ENCODE measurements around the gene PARD6B. TPM values are rescaled to one million over a fixed set of nuclear protein-coding genes. Genes with fewer than 3 reads are reported as not detected.
A peak's percentile ranks its signal among the peaks of the same experiment; 100 is the strongest.

PARD6B gene
- total RNA-seq, 1 donor from 2014 or later = 45.7 TPM

DNA sequence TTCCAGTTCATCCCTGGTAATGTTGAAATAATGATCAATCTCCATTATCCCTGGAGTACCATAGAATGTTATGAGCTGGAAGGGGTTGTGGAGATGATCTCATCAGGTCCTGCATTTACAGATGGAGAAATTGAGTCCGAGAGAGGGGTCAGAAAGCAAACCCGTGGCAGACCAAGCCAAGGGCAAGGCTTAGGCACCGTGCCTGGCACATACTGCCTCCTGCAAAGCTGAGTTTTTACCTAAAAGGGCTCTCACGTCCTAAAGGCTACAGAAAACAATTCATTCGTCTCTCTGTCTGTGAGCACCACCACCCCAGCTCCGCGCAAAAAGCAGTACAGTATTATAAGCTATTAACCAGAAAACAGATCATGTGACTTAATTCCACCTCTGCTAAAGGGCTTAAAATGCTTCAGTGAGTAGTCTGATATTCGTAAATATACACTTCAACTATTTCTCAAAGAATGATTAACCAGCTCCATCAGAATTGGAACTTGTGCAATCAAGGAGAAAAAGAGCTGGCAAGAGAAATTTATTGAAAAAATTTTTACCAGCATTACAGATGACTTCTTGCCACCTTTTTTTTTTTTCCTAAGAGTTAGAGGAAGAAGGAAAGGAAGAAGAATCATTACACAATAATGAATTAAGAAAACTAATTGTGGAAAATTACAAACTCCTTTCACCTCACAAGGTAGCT is 3.4 kb upstream of the PARD6B start:
- Mint-ChIP-seq H3K36me3 (no peaks in the 10 kb centered on the region), H3K27ac (no peak overlapping the region), H3K9me3 (no peaks in the 10 kb centered on the region), H3K4me1 (peaks cover 35% of the 10 kb centered on the region), H3K4me3 (no peak overlapping the region), H3K27me3 (ENCODE audit: insufficient read depth, low read depth) (peaks cover 2% of the 10 kb centered on the region)
- H3K9ac ChIP-seq = no peak overlapping the region
- H3F3A ChIP-seq (ENCODE audit: low read depth) = peaks cover 54% of the 10 kb centered on the region
- peaks cover 15% of the 10 kb centered on the region for H3K79me2 ChIP-seq (ENCODE audit: low read depth)
- no peak overlapping the region for H3K27ac ChIP-seq
- H2AFZ ChIP-seq (replicated peaks) = no peak overlapping the region
- DNase-seq (ENCODE audit: low spot score) = no peak
- H3K27me3 ChIP-seq = no peaks in the 10 kb centered on the region
- TF ChIP-seq EZH2phosphoT487 (IDR thresholded peaks at IDR 0.05) (no peak), CTCF (IDR thresholded peaks at IDR 0.05) (no peak), EZH2 (IDR thresholded peaks at IDR 0.05) (no peak)
- no peaks in the 10 kb centered on the region for H3K9me3 ChIP-seq (ENCODE audit: low read depth)
- H3K4me2 ChIP-seq = no peak overlapping the region
- peaks cover 13% of the 10 kb centered on the region for H4K20me1 ChIP-seq (ENCODE audit: low read depth)
- no peaks in the 10 kb centered on the region for H3K36me3 ChIP-seq
- H3K4me3 ChIP-seq = no peak overlapping the region
- H3K4me1 ChIP-seq = peaks cover 29% of the 10 kb centered on the region

DNA sequence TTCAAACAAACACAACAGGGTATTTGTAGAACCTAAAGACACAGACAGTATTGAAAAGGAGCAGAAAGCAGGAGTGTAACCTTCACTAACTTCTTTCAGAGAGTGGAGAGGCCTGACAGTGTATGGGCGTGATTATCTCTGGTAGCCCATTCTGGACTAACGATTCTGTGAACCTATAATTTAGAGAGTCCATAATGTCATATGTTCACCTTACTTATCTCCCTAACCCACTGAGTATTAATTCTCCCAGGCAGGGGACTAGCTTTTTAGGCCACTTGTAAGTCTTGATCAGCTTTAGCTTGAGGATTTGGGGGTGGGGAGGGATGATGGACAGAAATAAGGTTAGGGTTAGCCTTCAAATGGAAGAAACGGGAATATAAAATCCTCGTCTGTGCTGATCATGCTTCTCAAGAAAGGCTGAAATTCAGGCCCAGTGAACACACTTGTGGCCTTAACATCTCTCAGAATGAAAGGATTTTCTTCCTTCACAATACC is 2.8 kb upstream of the PARD6B start:
- H3K9me3 Mint-ChIP-seq = no peaks in the 10 kb centered on the region
- H3K4me1 ChIP-seq = peaks cover 33% of the 10 kb centered on the region
- no peaks in the 10 kb centered on the region for H3K27me3 ChIP-seq
- H3K79me2 ChIP-seq (ENCODE audit: low read depth) = peaks cover 21% of the 10 kb centered on the region
- H3K36me3 ChIP-seq = no peaks in the 10 kb centered on the region
- no peaks in the 10 kb centered on the region for H3K36me3 Mint-ChIP-seq
- H3K4me3 ChIP-seq = no peak overlapping the region
- H3K27me3 Mint-ChIP-seq (ENCODE audit: insufficient read depth, low read depth) = no peaks in the 10 kb centered on the region
- peaks cover 19% of the 10 kb centered on the region for H4K20me1 ChIP-seq (ENCODE audit: low read depth)
- peaks cover 36% of the 10 kb centered on the region for H3K4me1 Mint-ChIP-seq
- H3K4me2 ChIP-seq = no peak overlapping the region
- no peaks in the 10 kb centered on the region for H3K9me3 ChIP-seq (ENCODE audit: low read depth)
- peaks cover 55% of the 10 kb centered on the region for H3F3A ChIP-seq (ENCODE audit: low read depth)
- H3K9ac ChIP-seq = no peak overlapping the region
- H2AFZ ChIP-seq (replicated peaks) = no peak overlapping the region
- H3K27ac ChIP-seq = no peak overlapping the region
- DNase-seq (ENCODE audit: low spot score) = no peak
- H3K4me3 Mint-ChIP-seq = no peak overlapping the region
- H3K27ac Mint-ChIP-seq = peak overlapping the region; percentile 57
- TF ChIP-seq EZH2phosphoT487 (IDR thresholded peaks at IDR 0.05) = no peak
- TF ChIP-seq CTCF (IDR thresholded peaks at IDR 0.05) = no peak
- TF ChIP-seq EZH2 (IDR thresholded peaks at IDR 0.05) = no peak

- no peak for DNase-seq (ENCODE audit: low spot score)
- Histone ChIP-seq H3K4me3 (no peak overlapping the region), H3K36me3 (no peaks in the 10 kb centered on the region), H3K4me1 (peaks cover 39% of the 10 kb centered on the region), H3F3A (ENCODE audit: low read depth) (peaks cover 52% of the 10 kb centered on the region), H3K9ac (no peak overlapping the region), H3K79me2 (ENCODE audit: low read depth) (peaks cover 28% of the 10 kb centered on the region), H2AFZ (replicated peaks) (no peak overlapping the region), H3K27me3 (no peaks in the 10 kb centered on the region), H3K27ac (no peak overlapping the region), H3K9me3 (ENCODE audit: low read depth) (no peaks in the 10 kb centered on the region), H3K4me2 (no peak overlapping the region), H4K20me1 (ENCODE audit: low read depth) (peaks cover 26% of the 10 kb centered on the region)
- H3K4me3 Mint-ChIP-seq = peak overlapping the region; percentile 93
- H3K36me3 Mint-ChIP-seq = no peaks in the 10 kb centered on the region
- H3K27ac Mint-ChIP-seq = no peak overlapping the region
- H3K27me3 Mint-ChIP-seq (ENCODE audit: insufficient read depth, low read depth) = no peaks in the 10 kb centered on the region
- no peaks in the 10 kb centered on the region for H3K9me3 Mint-ChIP-seq
- H3K4me1 Mint-ChIP-seq = peaks cover 39% of the 10 kb centered on the region
- no peak for TF ChIP-seq CTCF (IDR thresholded peaks at IDR 0.05)
- TF ChIP-seq EZH2phosphoT487 (IDR thresholded peaks at IDR 0.05) = no peak
- no peak for TF ChIP-seq EZH2 (IDR thresholded peaks at IDR 0.05)
Observed at GRCh38 chr20:50728981-50729874, 2.2 kb upstream of the PARD6B start.
